Nephron (organoid): ENCODE data around the gene ZBTB48.
A peak's percentile ranks its signal among the peaks of the same experiment; 100 is the strongest.
"Not testable (repeated sequence)": the region's sequence is repeated elsewhere in the genome, so short reads cannot be mapped to it uniquely, and the experiment has no call there.

Source experiments
- H3K27ac Mint-ChIP-seq, 3 experiments: 2 replicates each; pipeline ENCODE4 v1.8.0; 2020; ENCODE audit warnings: mixed read lengths in 3 of 3, mild to moderate bottlenecking in 2 of 3, moderate library complexity in 1 of 3
- H3K27me3 Mint-ChIP-seq: 2 replicates; pipeline ENCODE4 v1.8.0; 2021; ENCODE audit warnings: low read depth, mild to moderate bottlenecking, moderate library complexity, mixed read lengths
- H3K36me3 Mint-ChIP-seq: 2 replicates; pipeline ENCODE4 v1.8.0; 2020; ENCODE audit warnings: low read depth, mixed read lengths
- H3K4me1 Mint-ChIP-seq: 2 replicates; pipeline ENCODE4 v1.8.0; 2020; ENCODE audit warnings: mixed read lengths
- H3K4me3 Mint-ChIP-seq, 3 experiments: 2 replicates each; pipeline ENCODE4 v1.8.0; 2020; ENCODE audit warnings: mild to moderate bottlenecking in 3 of 3, mixed read lengths in 3 of 3, moderate library complexity in 2 of 3
- H3K9me3 Mint-ChIP-seq: 2 replicates; pipeline ENCODE4 v1.8.0; 2020; ENCODE audit warnings: mixed read lengths
- TF ChIP-seq, protein P1 (sequence below), 3 experiments: fragments of 200-600 bp; sonication (generic); IDR thresholded peaks; one replicate each; pipeline ENCODE4 v1.5.0; 2021; ENCODE audit warnings: antibody characterized with exemption in 3 of 3; ENCODE audit not compliant: unreplicated experiment in 3 of 3

The ZBTB48 gene

DNA sequence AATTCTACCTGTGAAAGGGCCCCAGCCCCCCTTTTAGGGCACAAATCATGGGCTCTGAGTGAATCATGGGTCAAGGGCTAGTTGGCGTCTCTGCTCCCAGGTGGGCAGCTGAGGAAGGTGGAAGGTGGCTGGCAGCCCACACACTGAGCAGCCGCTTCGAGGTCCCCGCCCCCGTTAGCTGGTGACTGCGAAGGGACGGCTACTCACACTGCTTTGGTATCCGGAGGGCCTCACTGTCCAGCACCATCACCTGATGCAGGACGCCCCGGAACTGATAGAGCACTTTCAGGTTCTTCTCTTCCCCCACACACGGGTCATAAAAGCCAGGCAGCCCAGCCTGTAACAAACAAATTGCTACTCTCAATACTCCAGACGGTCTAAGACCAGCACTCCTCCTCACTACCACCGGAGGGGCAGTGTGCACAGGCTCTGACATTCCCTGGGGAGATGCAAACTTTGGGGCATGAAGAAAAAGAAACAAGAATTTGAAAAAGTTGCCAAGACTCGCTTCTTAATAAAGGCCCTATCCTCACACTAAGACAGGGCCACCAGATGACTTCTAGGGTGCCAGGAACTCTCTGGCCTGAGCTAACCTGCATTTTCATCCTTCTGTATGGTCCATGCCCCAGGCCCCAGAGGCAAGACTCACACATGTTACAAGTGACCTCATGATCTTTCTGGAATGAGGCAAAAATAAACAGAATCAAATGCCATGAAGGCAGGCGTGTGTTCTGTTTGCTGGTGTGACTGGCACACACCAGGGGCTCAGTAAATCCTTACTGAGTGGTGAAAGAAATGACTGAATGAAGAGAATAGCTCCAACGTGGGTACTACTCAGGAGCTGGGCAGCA is 56.3 kb downstream of the ZBTB48 start:
- TF ChIP-seq, protein P1, sequence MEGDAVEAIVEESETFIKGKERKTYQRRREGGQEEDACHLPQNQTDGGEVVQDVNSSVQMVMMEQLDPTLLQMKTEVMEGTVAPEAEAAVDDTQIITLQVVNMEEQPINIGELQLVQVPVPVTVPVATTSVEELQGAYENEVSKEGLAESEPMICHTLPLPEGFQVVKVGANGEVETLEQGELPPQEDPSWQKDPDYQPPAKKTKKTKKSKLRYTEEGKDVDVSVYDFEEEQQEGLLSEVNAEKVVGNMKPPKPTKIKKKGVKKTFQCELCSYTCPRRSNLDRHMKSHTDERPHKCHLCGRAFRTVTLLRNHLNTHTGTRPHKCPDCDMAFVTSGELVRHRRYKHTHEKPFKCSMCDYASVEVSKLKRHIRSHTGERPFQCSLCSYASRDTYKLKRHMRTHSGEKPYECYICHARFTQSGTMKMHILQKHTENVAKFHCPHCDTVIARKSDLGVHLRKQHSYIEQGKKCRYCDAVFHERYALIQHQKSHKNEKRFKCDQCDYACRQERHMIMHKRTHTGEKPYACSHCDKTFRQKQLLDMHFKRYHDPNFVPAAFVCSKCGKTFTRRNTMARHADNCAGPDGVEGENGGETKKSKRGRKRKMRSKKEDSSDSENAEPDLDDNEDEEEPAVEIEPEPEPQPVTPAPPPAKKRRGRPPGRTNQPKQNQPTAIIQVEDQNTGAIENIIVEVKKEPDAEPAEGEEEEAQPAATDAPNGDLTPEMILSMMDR (IDR thresholded peaks at IDR 0.05; ENCODE audit: unreplicated experiment in 3 of 3): no peak
- Mint-ChIP-seq H3K27ac (peak overlapping the region in 1 of 3 experiments; percentile 7), H3K4me1 (peaks cover 40% of the 10 kb centered on the region), H3K27me3 (no peaks in the 10 kb centered on the region), H3K4me3 (no peak overlapping the region), H3K36me3 (peaks cover 59% of the 10 kb centered on the region), H3K9me3 (no peaks in the 10 kb centered on the region)

DNA sequence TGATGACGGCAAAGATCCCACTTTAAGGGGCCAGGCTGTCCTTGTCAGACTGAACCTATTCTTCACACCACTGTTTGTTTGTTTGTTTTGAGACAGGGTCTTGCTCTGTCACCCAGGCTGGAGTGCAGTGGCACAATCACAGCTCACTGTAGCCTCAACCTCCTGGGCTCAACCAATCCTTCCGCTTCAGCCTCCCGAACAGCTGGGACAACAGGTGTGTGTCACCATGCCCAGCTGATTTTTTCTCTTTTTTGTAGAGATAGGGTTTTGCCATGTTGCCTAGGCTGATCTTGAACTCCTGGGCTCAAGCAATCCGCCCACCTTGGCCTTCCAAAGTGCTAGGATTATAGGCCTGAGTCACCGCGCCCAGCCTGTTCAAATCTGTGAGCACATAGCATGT is 57.0 kb downstream of the ZBTB48 start:
- Mint-ChIP-seq H3K36me3 (peaks cover 63% of the 10 kb centered on the region), H3K4me1 (peaks cover 40% of the 10 kb centered on the region)
- not testable (repeated sequence) for H3K27me3 Mint-ChIP-seq, H3K27ac Mint-ChIP-seq, H3K4me3 Mint-ChIP-seq, H3K9me3 Mint-ChIP-seq

DNA sequence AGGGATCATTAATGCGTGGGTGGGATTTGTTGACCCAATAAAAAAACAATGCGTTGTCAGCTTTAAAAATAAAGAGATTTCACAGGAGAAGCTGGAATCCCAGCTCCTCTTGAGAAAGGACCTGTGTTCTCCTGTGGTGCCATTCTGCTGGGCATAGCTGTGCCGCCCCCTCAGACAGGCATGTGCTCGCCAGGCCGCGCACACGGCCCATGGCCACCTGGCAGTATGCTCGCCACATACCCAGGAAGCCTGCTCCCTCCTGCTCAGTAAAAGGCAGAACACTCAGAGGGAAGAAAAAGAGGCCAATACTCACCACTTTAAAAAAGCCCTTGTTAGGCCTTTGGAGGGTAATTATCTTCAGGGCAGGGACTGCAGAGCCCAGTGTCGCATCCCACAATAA is 58.0 kb downstream of the ZBTB48 start:
- Mint-ChIP-seq H3K9me3 (no peaks in the 10 kb centered on the region), H3K36me3 (peaks cover 70% of the 10 kb centered on the region), H3K27me3 (no peaks in the 10 kb centered on the region), H3K4me3 (no peak overlapping the region), H3K4me1 (peaks cover 43% of the 10 kb centered on the region), H3K27ac (peak overlapping the region in 2 of 3 experiments; percentile 33 to 45)
- TF ChIP-seq, protein P1 (IDR thresholded peaks at IDR 0.05; ENCODE audit: unreplicated experiment in 3 of 3): no peak

DNA sequence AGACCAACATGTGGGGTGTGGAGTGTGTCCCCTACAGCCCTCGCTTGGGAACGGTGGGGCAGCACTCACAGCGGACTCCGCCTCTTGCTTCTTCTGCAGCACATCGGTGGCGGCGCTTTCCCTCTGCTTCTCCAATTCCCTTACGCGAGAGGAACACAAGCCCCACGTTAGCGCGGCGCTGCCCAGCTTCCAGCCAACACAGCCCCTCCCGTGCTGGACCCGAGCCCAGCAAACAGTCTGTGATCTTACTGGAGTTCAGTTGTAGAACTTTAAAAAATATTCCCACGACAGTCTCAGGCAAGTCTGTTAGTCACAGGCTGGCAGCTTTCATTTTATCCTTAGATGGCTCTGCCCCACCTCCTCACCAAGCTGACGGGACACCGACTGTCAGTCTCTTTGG is 58.4 kb downstream of the ZBTB48 start:
- no peaks in the 10 kb centered on the region for H3K9me3 Mint-ChIP-seq
- TF ChIP-seq, protein P1 (IDR thresholded peaks at IDR 0.05; ENCODE audit: unreplicated experiment in 3 of 3): no peak
- H3K36me3 Mint-ChIP-seq: peaks cover 69% of the 10 kb centered on the region
- H3K4me3 Mint-ChIP-seq: no peak overlapping the region
- peaks cover 43% of the 10 kb centered on the region for H3K4me1 Mint-ChIP-seq
- peak overlapping the region in 2 of 3 experiments; percentile 33 to 45 for H3K27ac Mint-ChIP-seq
- H3K27me3 Mint-ChIP-seq: no peaks in the 10 kb centered on the region
